HEK293 (cell line): Measurements from ENCODE around the gene KIRREL3.

Source experiments
- BCL11A ChIP-seq: fragments of 450-650 bp; formaldehyde crosslinking; IDR thresholded peaks from 2 replicates; pipeline ENCODE4 v1.5.1; 2016; ENCODE audit warnings: low read depth, missing biosample characterization, missing genetic modification characterization
- ZBTB8A ChIP-seq: fragments of 450-650 bp; formaldehyde crosslinking; IDR thresholded peaks from 2 replicates; pipeline ENCODE4 v1.5.1; 2016; ENCODE audit warnings: missing biosample characterization, missing genetic modification characterization
- ZNF488 ChIP-seq: fragments of 450-650 bp; formaldehyde crosslinking; IDR thresholded peaks from 2 replicates; pipeline ENCODE4 v1.5.1; 2016; ENCODE audit warnings: missing biosample characterization, missing genetic modification characterization
- ZNF510 ChIP-seq: fragments of 450-650 bp; formaldehyde crosslinking; IDR thresholded peaks from 2 replicates; pipeline ENCODE4 v1.5.1; 2018; ENCODE audit warnings: mild to moderate bottlenecking, missing genetic modification characterization, missing biosample characterization; ENCODE audit not compliant: insufficient replicate concordance
- ZNF785 ChIP-seq: fragments of 450-650 bp; formaldehyde crosslinking; IDR thresholded peaks from 2 replicates; pipeline ENCODE4 v1.5.1; 2016; ENCODE audit warnings: missing biosample characterization, missing genetic modification characterization

- TF ChIP-seq ZNF488 (tag by site-specific recombination) (no peak), ZNF785 (no peak), ZBTB8A (tag by site-specific recombination) (no peak), BCL11A (tag by site-specific recombination) (no peak), ZNF510 (tag by site-specific recombination) (no peak)
Observed at GRCh38 chr11:126939552-126939951, 61.0 kb downstream of the KIRREL3 start.
